B cell (primary cell): ENCODE data around the gene TMC6.

Experiments
- EZH2 ChIP-seq: IDR thresholded peaks from 2 replicates; pipeline ENCODE4 v1.6.1; 2012; ENCODE audit warnings: borderline replicate concordance, low read depth, mild to moderate bottlenecking, moderate library complexity, low read length; ENCODE audit not compliant: insufficient read depth, poor library complexity, severe bottlenecking
- TF ChIP-seq, protein P1 (sequence below): fragments of 200-600 bp; IDR thresholded peaks from one replicate; pipeline ENCODE4 v1.8.0; 2022; ENCODE audit warnings: antibody characterized with exemption, mild to moderate bottlenecking

- TF ChIP-seq, protein P1, sequence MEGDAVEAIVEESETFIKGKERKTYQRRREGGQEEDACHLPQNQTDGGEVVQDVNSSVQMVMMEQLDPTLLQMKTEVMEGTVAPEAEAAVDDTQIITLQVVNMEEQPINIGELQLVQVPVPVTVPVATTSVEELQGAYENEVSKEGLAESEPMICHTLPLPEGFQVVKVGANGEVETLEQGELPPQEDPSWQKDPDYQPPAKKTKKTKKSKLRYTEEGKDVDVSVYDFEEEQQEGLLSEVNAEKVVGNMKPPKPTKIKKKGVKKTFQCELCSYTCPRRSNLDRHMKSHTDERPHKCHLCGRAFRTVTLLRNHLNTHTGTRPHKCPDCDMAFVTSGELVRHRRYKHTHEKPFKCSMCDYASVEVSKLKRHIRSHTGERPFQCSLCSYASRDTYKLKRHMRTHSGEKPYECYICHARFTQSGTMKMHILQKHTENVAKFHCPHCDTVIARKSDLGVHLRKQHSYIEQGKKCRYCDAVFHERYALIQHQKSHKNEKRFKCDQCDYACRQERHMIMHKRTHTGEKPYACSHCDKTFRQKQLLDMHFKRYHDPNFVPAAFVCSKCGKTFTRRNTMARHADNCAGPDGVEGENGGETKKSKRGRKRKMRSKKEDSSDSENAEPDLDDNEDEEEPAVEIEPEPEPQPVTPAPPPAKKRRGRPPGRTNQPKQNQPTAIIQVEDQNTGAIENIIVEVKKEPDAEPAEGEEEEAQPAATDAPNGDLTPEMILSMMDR: no peak
- no peak for TF ChIP-seq EZH2
Measured at GRCh38 chr17:78103311-78103710, 25.2 kb downstream of the TMC6 start.
